H1 (cell line): ENCODE measurements around the gene STK11. TPM values are rescaled to one million over a fixed set of nuclear protein-coding genes. Genes with fewer than 3 reads are reported as not detected.

ENCODE experiments used
- CTCF ChIA-PET: fragments of 300-600 bp; sonication (Branson Sonifier 250); formaldehyde crosslinking; loops from one replicate; lab custom pipeline; 2021; ENCODE audit not compliant: partially characterized antibody; lab: Charles Lee
- POLR2A ChIA-PET: fragments of 300-600 bp; sonication (Branson Sonifier 250); formaldehyde crosslinking; loops from one replicate; lab custom pipeline; 2021; ENCODE audit warnings: inconsistent platforms; ENCODE audit not compliant: partially characterized antibody; lab: Charles Lee
- DNase-seq, 2 experiments: peaks; one replicate each; pipeline versions ENCODE4 v3.0.0 to v3.0.0-alpha.2; 2010 to 2022; ENCODE audit warnings: low spot score in 2 of 2, low read depth in 1 of 2, mixed read lengths in 1 of 2
- FAIRE-seq: peaks from 2 replicates; lab custom pipeline; 2011; peaks lifted over from hg19 to GRCh38; lab: Jason Lieb, UNC
- H2AFZ ChIP-seq: 2 replicates; pipeline ENCODE4 v1.8.1; 2012; ENCODE audit warnings: low read length, inconsistent platforms
- H2AK5ac ChIP-seq: 2 replicates; pipeline ENCODE4 v1.6.1; 2013; ENCODE audit warnings: low read depth, low read length
- H2BK120ac ChIP-seq: replicated peaks from 2 replicates; pipeline ENCODE3; 2013; ENCODE audit warnings: low read depth, low read length, inconsistent platforms
- H2BK12ac ChIP-seq: 2 replicates; pipeline ENCODE4 v1.6.1; 2013; ENCODE audit warnings: low read depth, low read length
- H2BK15ac ChIP-seq: 2 replicates; pipeline ENCODE4 v1.6.1; 2013; ENCODE audit warnings: low read length
- H2BK20ac ChIP-seq: 2 replicates; pipeline ENCODE4 v1.6.1; 2013; ENCODE audit warnings: low read length
- H2BK5ac ChIP-seq: 2 replicates; pipeline ENCODE4 v1.6.1; 2013; ENCODE audit warnings: low read depth, low read length
- H3K14ac ChIP-seq: 2 replicates; pipeline ENCODE4 v1.6.1; 2013; ENCODE audit warnings: inconsistent platforms; ENCODE audit not compliant: insufficient read length
- H3K18ac ChIP-seq: 2 replicates; pipeline ENCODE4 v1.6.1; 2013; ENCODE audit warnings: low read length; ENCODE audit errors: extremely low read depth
- H3K23ac ChIP-seq: 2 replicates; pipeline ENCODE4 v1.6.1; 2013; ENCODE audit warnings: inconsistent platforms; ENCODE audit not compliant: insufficient read length
- H3K23me2 ChIP-seq: 2 replicates; pipeline ENCODE4 v1.6.1; 2013; ENCODE audit warnings: low read depth, low read length
- H3K27ac ChIP-seq: 2 replicates; pipeline ENCODE4 v1.6.1; 2011; ENCODE audit warnings: low read depth, low read length, inconsistent platforms
- H3K27me3 ChIP-seq, 4 experiments: replicated peaks in 1 of 4; 1 replicate in 1 of 4; 2 replicates in 3 of 4; pipeline versions ENCODE4 v1.6.1 to v1.8.1; 2011 to 2013; ENCODE audit warnings: low read length in 3 of 4, mild to moderate bottlenecking in 3 of 4, inconsistent platforms in 2 of 4, mixed read lengths in 2 of 4, moderate library complexity in 1 of 4; ENCODE audit not compliant: control insufficient read depth in 3 of 4, insufficient read depth in 3 of 4; ENCODE audit errors: extremely low read depth in 1 of 4
- H3K36me3 ChIP-seq, 4 experiments: 2 replicates each; pipeline versions ENCODE4 v1.6.1 to v1.8.1; 2011 to 2013; ENCODE audit warnings: mild to moderate bottlenecking in 4 of 4, low read length in 3 of 4, moderate library complexity in 2 of 4, control low read depth in 1 of 4, inconsistent platforms in 1 of 4; ENCODE audit not compliant: insufficient read depth in 4 of 4, control insufficient read depth in 2 of 4
- H3K4ac ChIP-seq: replicated peaks from 2 replicates; pipeline ENCODE3; 2013; ENCODE audit warnings: low read length, low read depth, mixed read lengths, inconsistent platforms; ENCODE audit not compliant: insufficient read length
- H3K4me1 ChIP-seq, 4 experiments: replicated peaks in 1 of 4; 1 replicate in 1 of 4; 2 replicates in 3 of 4; pipeline versions ENCODE4 v1.6.1 to v1.8.1; 2011 to 2013; ENCODE audit warnings: low read length in 3 of 4, inconsistent platforms in 2 of 4, mixed read lengths in 1 of 4; ENCODE audit not compliant: insufficient read depth in 4 of 4, control insufficient read depth in 3 of 4
- H3K4me2 ChIP-seq, 2 experiments: 2 replicates each; pipeline versions ENCODE4 v1.6.1 to v1.8.1; 2011 to 2013; ENCODE audit warnings: low read depth in 2 of 2, low read length in 2 of 2, control low read depth in 1 of 2, inconsistent platforms in 1 of 2, mild to moderate bottlenecking in 1 of 2; ENCODE audit not compliant: insufficient read depth in 1 of 2
- H3K4me3 ChIP-seq, 4 experiments: fragments of 200-600, 300-600 bp in 1 of 4; sonication (generic), shearing (Covaris generic), sonication (Bioruptor Twin) in 1 of 4; 2 replicates each; pipeline versions ENCODE4 v1.5.1 to v1.8.1; 2011 to 2016; ENCODE audit warnings: low read length in 4 of 4, low read depth in 3 of 4, control low read depth in 2 of 4, inconsistent platforms in 2 of 4, mild to moderate bottlenecking in 2 of 4, mixed read lengths in 1 of 4, moderate library complexity in 1 of 4; ENCODE audit not compliant: insufficient read depth in 2 of 4; ENCODE audit errors: extremely low read depth in 1 of 4
- H3K56ac ChIP-seq: replicated peaks from 2 replicates; pipeline ENCODE3; 2013; ENCODE audit warnings: low read depth, mild to moderate bottlenecking, mixed read lengths, low read length, inconsistent platforms; ENCODE audit not compliant: insufficient read length
- H3K79me1 ChIP-seq: 2 replicates; pipeline ENCODE4 v1.6.1; 2013; ENCODE audit warnings: low read depth, low read length, control low read depth
- H3K79me2 ChIP-seq, 2 experiments: 2 replicates each; pipeline versions ENCODE4 v1.6.1 to v1.8.1; 2012 to 2013; ENCODE audit warnings: low read length in 2 of 2, mild to moderate bottlenecking in 2 of 2, inconsistent platforms in 1 of 2; ENCODE audit not compliant: insufficient read depth in 2 of 2, control insufficient read depth in 1 of 2
- H3K9ac ChIP-seq, 4 experiments: replicated peaks in 1 of 4; 1 replicate in 1 of 4; 2 replicates in 3 of 4; pipeline versions ENCODE4 v1.6.1 to v1.8.1; 2011 to 2013; ENCODE audit warnings: low read depth in 3 of 4, low read length in 3 of 4, control low read depth in 2 of 4, mild to moderate bottlenecking in 2 of 4, moderate library complexity in 2 of 4, inconsistent platforms in 1 of 4; ENCODE audit errors: extremely low read depth in 1 of 4
- H3K9me3 ChIP-seq, 2 experiments: 2 replicates each; pipeline versions ENCODE4 v1.6.1 to v1.8.1; 2012 to 2013; ENCODE audit warnings: mild to moderate bottlenecking in 2 of 2, moderate library complexity in 2 of 2, control low read depth in 1 of 2, inconsistent platforms in 1 of 2, low read depth in 1 of 2, low read length in 1 of 2, mixed read lengths in 1 of 2; ENCODE audit not compliant: insufficient read depth in 2 of 2
- H4K20me1 ChIP-seq, 2 experiments: replicated peaks in 1 of 2; 2 replicates each; pipeline versions ENCODE3 to v1.8.1; 2011 to 2013; ENCODE audit warnings: inconsistent platforms in 2 of 2, low read length in 2 of 2, mild to moderate bottlenecking in 1 of 2; ENCODE audit not compliant: insufficient read depth in 2 of 2, control insufficient read depth in 1 of 2
- H4K5ac ChIP-seq: 2 replicates; pipeline ENCODE4 v1.6.1; 2013; ENCODE audit warnings: low read length, low read depth, mixed read lengths, inconsistent platforms; ENCODE audit not compliant: insufficient read length
- H4K8ac ChIP-seq: 2 replicates; pipeline ENCODE4 v1.8.0; 2013; ENCODE audit warnings: mild to moderate bottlenecking, moderate library complexity, low read length, inconsistent platforms; ENCODE audit not compliant: insufficient read depth; ENCODE audit errors: extremely low read depth
- H4K91ac ChIP-seq: replicated peaks from 2 replicates; pipeline ENCODE3; 2013; ENCODE audit warnings: low read length, mixed read lengths, inconsistent platforms; ENCODE audit not compliant: insufficient read length
- CTCF ChIP-seq, 3 experiments: IDR thresholded peaks; 1 replicate in 2 of 3; 2 replicates in 1 of 3; pipeline versions ENCODE4 v1.5.1 to v1.6.1; 2011; ENCODE audit warnings: low read length in 3 of 3, mild to moderate bottlenecking in 3 of 3, inconsistent platforms in 2 of 3, low read depth in 1 of 3, moderate library complexity in 1 of 3; ENCODE audit not compliant: insufficient read depth in 1 of 3; ENCODE audit errors: control extremely low read depth in 1 of 3
- EZH2 ChIP-seq: fragments of 200-600 bp; sonication (generic); IDR thresholded peaks from 2 replicates; pipeline ENCODE4 v1.7.1; 2012; ENCODE audit warnings: low read depth, mild to moderate bottlenecking, moderate library complexity, low read length, inconsistent platforms; ENCODE audit not compliant: severe bottlenecking
- JUND ChIP-seq: IDR thresholded peaks from 2 replicates; pipeline ENCODE4 v1.6.1; 2011; ENCODE audit warnings: mild to moderate bottlenecking, improper control_type of control experiment, low read length
- RXRA ChIP-seq: IDR thresholded peaks from 2 replicates; pipeline ENCODE4 v1.6.1; 2011; ENCODE audit warnings: low read depth, mild to moderate bottlenecking, low read length, moderate library complexity; ENCODE audit not compliant: insufficient read depth
- TBP ChIP-seq: IDR thresholded peaks from 2 replicates; pipeline ENCODE4 v1.6.1; 2011; ENCODE audit warnings: low read depth, low read length, improper control_type of control experiment
- WGBS, 2 experiments: shearing (Covaris generic) in 1 of 2; methylation state at CpG; one replicate each; pipeline versions ENCODE4 v1.1.6 to v1.1.7; 2013 to 2015; ENCODE audit warnings: low lambda C conversion rate in 2 of 2, mixed read lengths in 2 of 2, inconsistent platforms in 1 of 2, low coverage in 1 of 2, missing lambda C conversion rate in 1 of 2; ENCODE audit not compliant: insufficient replicate concordance in 2 of 2, insufficient coverage in 1 of 2, insufficient read length in 1 of 2; ENCODE audit errors: extremely low coverage in 1 of 2, missing lambda C conversion rate in 1 of 2; 5-methylcytosine and 5-hydroxymethylcytosine counted together
- polyA plus RNA-seq, 7 experiments: library from polyadenylated mRNA; depleted of rRNA in 3 of 7; stranded (reverse) in 5 of 7; unstranded in 2 of 7; fragments of >200 nt in 5 of 7; fragments of 200-250 nt in 2 of 7; gene quantifications; 1 replicate in 5 of 7; 2 replicates in 1 of 7; 4 replicates in 1 of 7; pipeline versions ENCODE4 v1.2.1 to v1.2.3, GENCODE V29; 2011 to 2013; ENCODE audit warnings: missing spikeins in 2 of 7, mixed read lengths in 2 of 7
- total RNA-seq: library from RNA; stranded (reverse); fragmentation: NEBNext Ultra II Directional; extraction: Animal tissue kit (Norgen Biotek cat#: 25700); gene quantifications from 2 replicates; pipeline ENCODE4 v1.2.1, GENCODE V29; 2021

Gene STK11
- total and polyA plus RNA-seq, 2 of the 8 experiments (the other 6 are each of a cell fraction or from before 2014, with no cell fraction given) = 45.3 to 70.7 TPM

- Histone ChIP-seq H3K4ac (no peak overlapping the region), H3K23me2 (no peaks in the 10 kb centered on the region), H3K27ac (no peak overlapping the region; the same call in 1 of the 2 replicates), H2BK5ac (peak overlapping the region; percentile 73; the same call in 1 of the 2 replicates), H3K27me3 (no peaks in the 10 kb centered on the region), H2BK120ac (no peak overlapping the region), H3K4me2 (no peak overlapping the region), H4K5ac (no peak overlapping the region), H3K4me1 (peaks cover 0 to 9% (median 7%) of the 10 kb centered on the region in 4 experiments; a peak in 4 of 7 replicates), H3K4me3 (no peak overlapping the region), H2BK20ac (no peak overlapping the region), H4K20me1 (peaks cover 33 to 42% of the 10 kb centered on the region in 2 experiments), H2AK5ac (no peak overlapping the region), H2AFZ (no peak overlapping the region), H3K79me2 (peaks cover 8 to 83% of the 10 kb centered on the region in 2 experiments; a peak in 3 of 4 replicates), H3K23ac (no peak overlapping the region), H2BK12ac (no peak overlapping the region), H3K36me3 (peaks cover 0 to 3% (median 1%) of the 10 kb centered on the region in 4 experiments; a peak in 2 of 8 replicates), H3K14ac (no peak overlapping the region), H3K9me3 (no peaks in the 10 kb centered on the region), H3K9ac (peak overlapping the region in 1 of 4 experiments; percentile 32; a peak in 1 of 7 replicates), H2BK15ac (no peak overlapping the region), H3K18ac (no peak overlapping the region), H4K91ac (no peak overlapping the region), H4K8ac (no peak overlapping the region), H3K79me1 (peaks cover 21% of the 10 kb centered on the region), H3K56ac (no peak overlapping the region)
- no peak for TF ChIP-seq EZH2
- peak in 1 of 3 experiments; percentile 12; a peak in 1 of 4 replicates for TF ChIP-seq CTCF (IDR thresholded peaks at IDR 0.05; ENCODE audit: control extremely low read depth in 1 of 3, insufficient read depth in 1 of 3, low read depth in 1 of 3, low read length in 3 of 3)
- TF ChIP-seq TBP = no peak
- no peak for TF ChIP-seq RXRA
- TF ChIP-seq JUND = no peak
- CTCF ChIA-PET = interaction anchor here (0.6 to 6.6 kb wide), 7 partner anchors 7 to 243 kb away, joined by 3 to 56 read pairs (median 4); no protein-coding TSS in a partner anchor
- FAIRE-seq (no peak), DNase-seq (no peak)
- POLR2A ChIA-PET = interaction anchor here (0.6 to 3.3 kb wide), 5 partner anchors 13 to 130 kb away, joined by 3 to 16 read pairs (median 3); no protein-coding TSS in a partner anchor
- WGBS, 2 experiments = 92% methylated on average over 26 of the region's 26 CpGs; no CpG with 5 or more reads in 1 of the 2 experiments
Measured at GRCh38 chr19:1214862-1215731, 9.5 kb downstream of the STK11 start.
